Heart left ventricle (tissue), 16 donors: Measurements from ENCODE around the gene TOMM20. TPM values are rescaled to one million over a fixed set of nuclear protein-coding genes. Genes with fewer than 3 reads are reported as not detected.
A peak's percentile ranks its signal among the peaks of the same experiment; 100 is the strongest.

ENCODE experiments used
- ATAC-seq, 4 donors: fragments of 200-7000 bp; cut with Tn5 transposase; one replicate each; pipeline ENCODE4 v1.9.1; 2020 to 2022; ENCODE audit warnings: moderate library complexity in 4 of 4, mild to moderate bottlenecking in 3 of 4, moderate number of reproducible peaks in 1 of 4
- DNase-seq, 5 donors: peaks; one replicate each; pipeline ENCODE4 v3.0.0-alpha.2; 2020
- H3K27ac ChIP-seq, 12 donors: fragments of 200-600 bp; sonication (generic) in 4 of 12; one replicate each; pipeline versions ENCODE4 v1.5.0 to v1.8.0; 2016 to 2022; ENCODE audit warnings: mild to moderate bottlenecking in 2 of 12
- H3K27me3 ChIP-seq, 9 donors: fragments of 200-600 bp; sonication (generic) in 2 of 9; one replicate each; pipeline versions ENCODE4 v1.5.1 to v1.8.0; 2016 to 2022; ENCODE audit warnings: mild to moderate bottlenecking in 3 of 9
- H3K36me3 ChIP-seq, 9 donors: fragments of 200-600 bp; sonication (generic) in 2 of 9; one replicate each; pipeline versions ENCODE4 v1.5.0 to v1.8.0; 2018 to 2022; ENCODE audit warnings: mild to moderate bottlenecking in 2 of 9
- H3K4me1 ChIP-seq, 12 donors: fragments of 200-600 bp; sonication (generic) in 4 of 12; one replicate each; pipeline versions ENCODE4 v1.5.0 to v1.8.0; 2016 to 2022; ENCODE audit warnings: mild to moderate bottlenecking in 3 of 12
- H3K4me3 ChIP-seq, 12 donors: fragments of 200-600 bp; sonication (generic) in 4 of 12; one replicate each; pipeline versions ENCODE4 v1.5.0 to v1.8.0; 2017 to 2022; ENCODE audit warnings: mild to moderate bottlenecking in 9 of 12, moderate library complexity in 4 of 12
- H3K9me3 ChIP-seq, 12 donors: fragments of 200-600 bp; sonication (generic) in 4 of 12; one replicate each; pipeline versions ENCODE4 v1.5.0 to v1.8.0; 2016 to 2022; ENCODE audit warnings: mild to moderate bottlenecking in 1 of 12
- POLR2A ChIP-seq, 2 donors: fragments of 450-650 bp; IDR thresholded peaks; one replicate each; pipeline ENCODE4 v1.6.1; 2017; ENCODE audit warnings: antibody characterized with exemption in 2 of 2, mild to moderate bottlenecking in 2 of 2, moderate library complexity in 2 of 2
- WGBS, 4 donors: extraction: QIAGEN DNeasy Blood & Tissue Kit in 2 of 4; methylation state at CpG; one replicate each; pipeline versions ENCODE4 v1.1.5 to v1.1.7; 2013 to 2018; 5-methylcytosine and 5-hydroxymethylcytosine counted together
- intact Hi-C, 10 donors: fragments of 100-400 bp; cut with DNase I; formaldehyde crosslinking; loops; one replicate each; pipeline versions ENCODE4 v1.11.1 to v1.14.2; 2022
- polyA plus RNA-seq, 2 donors: library from polyadenylated mRNA; stranded (reverse); fragments of 200-250 nt; gene quantifications; one replicate each; pipeline ENCODE4 v1.2.3, GENCODE V29; 2013
- total RNA-seq, 9 donors: library from RNA; depleted of rRNA in 2 of 9; stranded (reverse); fragments of >200 nt in 2 of 9; fragmentation: NEBNext Ultra II Directional in 3 of 9; extraction: Animal tissue kit (Norgen Biotek cat#: 25700) in 3 of 9; gene quantifications; one replicate each; pipeline versions ENCODE4 v1.1.0 to v1.2.4, GENCODE V29; 2016 to 2023
- TF ChIP-seq, protein P1 (sequence below), 12 donors: fragments of 200-600 bp; sonication (generic) in 4 of 12; IDR thresholded peaks; one replicate each; pipeline versions ENCODE4 v1.5.0 to v1.8.0; 2018 to 2022; ENCODE audit warnings: antibody characterized with exemption in 12 of 12, mild to moderate bottlenecking in 5 of 12
- donor health status: ischemic (EF 13 %, LVEDD 7.1; RV severe dilation, severe dysfunction).
- donor health status: healthy with polysubstance abuse.
- donor health status: DM: no; HTN: yes; CAD: no.
- donor health status: DM: no; HTN: no; CAD: no.
- donor health status: ischemic (EF 25% LVEDD 6.9; RV normal size, moderate dysfunction).
- donor health status: ischemic (EF 25% LVEDD 5.7; RV mildly dilated, moderate dysfunction).
- donor health status: healthy.
- donor health status: DM: yes; HTN: yes; CAD: no.
- donor health status: ischemic (EF 35%, LVEDD 5.7; RV mildly dilated, moderate dysfunction).
- donor health status: nonischemic (EF 11% LVEDD 7.7; RV severe dilation, severe dysfunction).
- donor health status: DM: yes; HTN: yes; CAD: no.
- donor health status: PGD.
- donor health status: ischemic (EF 29% LVEDD 5.4; RV normal size, mild dysfunction).
- donor health status: nonischemic (EF 23%, LVEDD 6.1; RV moderate dilation, normal function).

Gene TOMM20
- total and polyA plus RNA-seq, 11 donors: 43.0 to 100 (median 82.7) TPM

DNA sequence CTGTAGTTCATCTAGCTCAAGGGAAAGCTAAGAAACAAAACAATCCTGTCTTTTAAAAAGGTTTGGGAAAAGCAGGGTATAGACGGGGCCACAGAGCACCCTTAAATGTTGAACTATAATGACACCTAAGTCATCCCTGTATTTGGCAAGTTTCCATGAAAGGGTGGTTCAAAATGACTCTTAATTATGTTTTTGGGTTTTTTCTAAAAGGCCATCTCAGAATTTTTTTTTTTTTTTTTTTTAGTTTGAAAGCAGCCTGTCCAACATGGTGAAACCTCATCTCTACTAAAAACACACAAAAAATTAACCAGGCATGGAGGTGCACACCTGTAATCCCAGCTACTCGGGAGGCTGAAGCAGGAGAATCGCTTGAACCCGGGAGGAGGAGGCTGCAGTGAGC is 22.2 kb downstream of the TOMM20 start:
- no peak overlapping the region for H3K4me3 ChIP-seq
- no peaks in the 10 kb centered on the region for H3K9me3 ChIP-seq
- intact Hi-C loops: loop anchor here in 3 of 10 donors (5.0 to 10.0 kb wide), 2 partner anchors 308 to 311 kb away; no protein-coding TSS in a partner anchor
- DNase-seq: no peak
- TF ChIP-seq, protein P1, sequence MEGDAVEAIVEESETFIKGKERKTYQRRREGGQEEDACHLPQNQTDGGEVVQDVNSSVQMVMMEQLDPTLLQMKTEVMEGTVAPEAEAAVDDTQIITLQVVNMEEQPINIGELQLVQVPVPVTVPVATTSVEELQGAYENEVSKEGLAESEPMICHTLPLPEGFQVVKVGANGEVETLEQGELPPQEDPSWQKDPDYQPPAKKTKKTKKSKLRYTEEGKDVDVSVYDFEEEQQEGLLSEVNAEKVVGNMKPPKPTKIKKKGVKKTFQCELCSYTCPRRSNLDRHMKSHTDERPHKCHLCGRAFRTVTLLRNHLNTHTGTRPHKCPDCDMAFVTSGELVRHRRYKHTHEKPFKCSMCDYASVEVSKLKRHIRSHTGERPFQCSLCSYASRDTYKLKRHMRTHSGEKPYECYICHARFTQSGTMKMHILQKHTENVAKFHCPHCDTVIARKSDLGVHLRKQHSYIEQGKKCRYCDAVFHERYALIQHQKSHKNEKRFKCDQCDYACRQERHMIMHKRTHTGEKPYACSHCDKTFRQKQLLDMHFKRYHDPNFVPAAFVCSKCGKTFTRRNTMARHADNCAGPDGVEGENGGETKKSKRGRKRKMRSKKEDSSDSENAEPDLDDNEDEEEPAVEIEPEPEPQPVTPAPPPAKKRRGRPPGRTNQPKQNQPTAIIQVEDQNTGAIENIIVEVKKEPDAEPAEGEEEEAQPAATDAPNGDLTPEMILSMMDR (IDR thresholded peaks at IDR 0.05): no peak
- TF ChIP-seq POLR2A (IDR thresholded peaks at IDR 0.05): no peak
- ATAC-seq: no peak
- H3K27ac ChIP-seq: no peak overlapping the region
- WGBS, 4 donors: 91 to 97% (median 95%) methylated on average over 4 of the region's 4 CpGs
- H3K4me1 ChIP-seq: peaks cover 0 to 9% (median 1%) of the 10 kb centered on the region in 12 donors
- H3K36me3 ChIP-seq: peaks cover 0 to 47% (median 39%) of the 10 kb centered on the region in 9 donors
- no peaks in the 10 kb centered on the region for H3K27me3 ChIP-seq

DNA sequence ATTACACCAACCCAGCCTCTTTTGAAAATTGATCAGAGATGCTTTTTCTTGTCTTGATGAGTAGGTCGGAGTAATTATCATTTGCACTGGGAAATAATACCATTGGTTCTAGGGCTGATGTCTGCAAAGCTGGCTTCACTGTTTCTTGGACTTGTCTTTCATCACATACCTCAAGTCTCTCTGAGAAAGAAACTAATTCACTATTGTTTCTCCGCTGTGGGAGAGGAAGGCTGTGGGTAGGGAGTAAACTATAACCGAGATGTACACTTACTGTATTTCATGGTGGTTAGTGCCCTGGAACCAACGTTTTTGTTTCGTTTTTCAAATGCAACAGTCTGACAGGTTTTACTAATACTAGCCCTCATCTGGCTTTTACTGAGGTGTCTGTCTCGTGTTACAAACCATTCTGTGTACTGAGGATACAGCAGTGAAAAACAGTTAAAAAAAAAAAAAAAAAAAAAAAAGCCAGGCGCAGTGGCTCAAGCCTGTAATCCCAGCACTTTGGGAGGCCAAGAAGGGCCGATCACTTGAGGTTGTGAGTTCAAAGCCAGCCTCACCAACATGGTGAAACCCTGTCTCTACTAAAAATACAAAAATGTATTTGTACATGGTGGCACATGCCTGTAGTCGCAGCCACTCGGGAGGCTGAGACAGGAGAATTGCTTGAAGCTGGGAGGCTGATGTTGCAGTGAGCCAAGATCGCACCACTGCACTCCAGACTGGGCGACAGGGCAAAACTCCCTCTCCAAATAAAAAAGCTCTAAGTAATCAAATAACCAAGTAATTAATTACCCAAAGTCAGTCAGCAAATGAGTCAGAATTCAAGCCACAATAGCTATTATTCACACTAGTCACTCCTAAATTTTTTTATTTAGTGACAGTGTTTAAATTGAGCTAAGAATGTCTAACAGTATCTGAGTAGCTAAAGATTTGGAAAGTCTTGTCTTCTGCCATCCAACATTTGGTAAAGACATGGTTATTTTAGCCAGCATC is 23.3 kb downstream of the TOMM20 start:
- H3K9me3 ChIP-seq: no peaks in the 10 kb centered on the region
- no peak for ATAC-seq
- WGBS, 4 donors: 84 to 88% (median 87%) methylated on average over 12 of the region's 12 CpGs
- H3K36me3 ChIP-seq: peaks cover 0 to 36% (median 28%) of the 10 kb centered on the region in 9 donors
- no peak for DNase-seq
- peak overlapping the region in 1 of 12 donors; percentile 1 for H3K4me3 ChIP-seq
- no peaks in the 10 kb centered on the region for H3K27me3 ChIP-seq
- H3K27ac ChIP-seq: no peak overlapping the region
- intact Hi-C loops: loop anchor here in 3 of 10 donors (5.0 to 10.0 kb wide), 2 partner anchors 309 to 312 kb away; no protein-coding TSS in a partner anchor
- TF ChIP-seq POLR2A (IDR thresholded peaks at IDR 0.05): no peak
- TF ChIP-seq, protein P1 (IDR thresholded peaks at IDR 0.05): no peak
- peaks cover 0 to 9% (median 1%) of the 10 kb centered on the region in 12 donors for H3K4me1 ChIP-seq

DNA sequence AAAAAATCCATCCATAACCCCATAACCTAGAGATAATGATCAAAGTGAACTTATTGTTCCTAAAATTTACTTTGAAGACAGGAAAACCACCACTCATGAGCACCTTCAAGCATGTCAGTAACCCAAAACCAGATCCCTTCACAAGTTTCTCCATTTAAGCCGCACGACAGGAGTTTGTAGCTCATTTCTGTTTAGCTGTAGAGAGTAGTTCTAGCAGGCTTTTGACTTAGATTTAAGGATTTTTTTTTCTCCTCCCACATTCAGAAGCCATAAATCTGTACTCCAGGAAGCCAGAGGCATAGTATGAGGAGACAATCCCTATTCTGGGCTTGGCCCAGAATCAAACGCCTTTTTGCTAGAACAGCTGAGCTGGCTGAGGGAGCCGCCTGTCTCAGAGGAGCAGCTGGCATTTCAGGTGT is 25.6 kb downstream of the TOMM20 start:
- H3K4me1 ChIP-seq: peaks cover 0 to 9% (median 1%) of the 10 kb centered on the region in 12 donors
- no peaks in the 10 kb centered on the region for H3K9me3 ChIP-seq
- no peaks in the 10 kb centered on the region for H3K27me3 ChIP-seq
- no peak overlapping the region for H3K4me3 ChIP-seq
- DNase-seq: no peak
- intact Hi-C loops: loop anchor here in 5 of 10 donors (5.0 to 10.0 kb wide), 2 partner anchors 312 to 314 kb away; no protein-coding TSS in a partner anchor
- 77 to 88% (median 79%) methylated on average over 4 of the region's 4 CpGs for WGBS, 4 donors
- TF ChIP-seq POLR2A (IDR thresholded peaks at IDR 0.05): no peak
- TF ChIP-seq, protein P1 (IDR thresholded peaks at IDR 0.05): no peak
- H3K36me3 ChIP-seq: peaks cover 0 to 13% (median 7%) of the 10 kb centered on the region in 9 donors
- ATAC-seq: no peak
- no peak overlapping the region for H3K27ac ChIP-seq

DNA sequence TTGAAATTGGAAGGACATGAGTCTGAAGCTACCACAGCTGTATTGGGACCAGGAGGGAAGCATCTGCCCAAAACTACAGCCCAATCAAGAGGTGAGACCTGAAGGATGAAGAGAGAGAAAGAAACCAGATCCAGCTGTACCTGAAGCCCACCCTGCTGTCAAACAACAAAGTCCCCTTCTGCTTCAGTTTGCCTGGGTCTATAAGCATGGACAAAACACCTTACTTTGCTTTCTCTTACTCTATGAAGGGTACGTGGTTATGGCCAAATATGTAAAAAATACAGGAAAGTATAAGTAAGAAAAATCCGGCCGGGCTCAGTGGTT is 26.4 kb downstream of the TOMM20 start:
- ATAC-seq (no peak), DNase-seq (no peak)
- intact Hi-C loops: loop anchor here in 5 of 10 donors (5.0 to 10.0 kb wide), 2 partner anchors 313 to 315 kb away; no protein-coding TSS in a partner anchor
- 94 to 98% (median 95%) methylated on average over 3 of the region's 3 CpGs for WGBS, 4 donors
- no peak for TF ChIP-seq POLR2A (IDR thresholded peaks at IDR 0.05)
- TF ChIP-seq, protein P1 (IDR thresholded peaks at IDR 0.05): no peak
- peaks cover 0 to 6% (median 0%) of the 10 kb centered on the region in 9 donors for H3K36me3 ChIP-seq
- H3K9me3 ChIP-seq: no peaks in the 10 kb centered on the region
- no peak overlapping the region for H3K27ac ChIP-seq
- no peak overlapping the region for H3K4me3 ChIP-seq
- H3K27me3 ChIP-seq: no peaks in the 10 kb centered on the region
- H3K4me1 ChIP-seq: peaks cover 0 to 9% (median 1%) of the 10 kb centered on the region in 12 donors
